Stomach smooth muscle (tissue), 2 donors: Measurements from ENCODE around the gene TPM2.
A peak's percentile ranks its signal among the peaks of the same experiment; 100 is the strongest.
"Not testable (repeated sequence)": the region's sequence is repeated elsewhere in the genome, so short reads cannot be mapped to it uniquely, and the experiment has no call there.

Experiments used
- H3K27ac ChIP-seq: one replicate; pipeline ENCODE4 v1.7.0; 2013; ENCODE audit warnings: mild to moderate bottlenecking, low read length, inconsistent platforms
- H3K27me3 ChIP-seq, 2 donors: one replicate each; pipeline ENCODE4 v1.7.0; 2013; ENCODE audit warnings: low read length in 2 of 2; ENCODE audit not compliant: insufficient read depth in 2 of 2, control insufficient read depth in 1 of 2
- H3K36me3 ChIP-seq, 2 donors: one replicate each; pipeline ENCODE4 v1.7.0; 2013; ENCODE audit warnings: low read length in 2 of 2; ENCODE audit not compliant: control insufficient read depth in 2 of 2, insufficient read depth in 2 of 2
- H3K4me1 ChIP-seq: one replicate; pipeline ENCODE4 v1.7.0; 2013; ENCODE audit warnings: low read length; ENCODE audit not compliant: control insufficient read depth, insufficient read depth
- H3K4me3 ChIP-seq, 2 donors: one replicate each; pipeline ENCODE4 v1.7.0; 2013; ENCODE audit warnings: low read length in 2 of 2
- H3K9ac ChIP-seq, 2 donors: one replicate each; pipeline ENCODE4 v1.7.0; 2013; ENCODE audit warnings: low read length in 2 of 2, mild to moderate bottlenecking in 1 of 2
- H3K9me3 ChIP-seq, 2 donors: one replicate each; pipeline ENCODE4 v1.7.0; 2013; ENCODE audit warnings: low read length in 2 of 2; ENCODE audit not compliant: control insufficient read depth in 2 of 2
- donor health status: healthy.
- donor health status: Pancreatic carcinoma.

TPM2 gene

GRCh38 chr9:35651956-35652828 is 37.5 kb downstream of the TPM2 start:
- H3K4me3 ChIP-seq, result no peak overlapping the region
- no peaks in the 10 kb centered on the region for H3K36me3 ChIP-seq
- no peaks in the 10 kb centered on the region for H3K9me3 ChIP-seq
- H3K4me1 ChIP-seq, result peaks cover 21% of the 10 kb centered on the region
- H3K9ac ChIP-seq, result no peak overlapping the region
- no peaks in the 10 kb centered on the region for H3K27me3 ChIP-seq
- H3K27ac ChIP-seq, result no peak overlapping the region

- H3K27me3 ChIP-seq, result no peaks in the 10 kb centered on the region
- peaks cover 20% of the 10 kb centered on the region for H3K4me1 ChIP-seq
- H3K9ac ChIP-seq, result no peak within 1 kb of the TSS
- no peak within 1 kb of the TSS for H3K27ac ChIP-seq
- no peaks in the 10 kb centered on the region for H3K9me3 ChIP-seq
- no peaks in the 10 kb centered on the region for H3K36me3 ChIP-seq
- no peak within 1 kb of the TSS for H3K4me3 ChIP-seq
Observed at GRCh38 chr9:35650341-35651158, 39.2 kb downstream of the TPM2 start, which contains the start of gene SIT1. Gene SIT1, minus strand, starts transcription at chr9:35650931. Its CDS starts 78 bp downstream, at chr9:35650853.

- no peak overlapping the region for H3K9ac ChIP-seq
- no peaks in the 10 kb centered on the region for H3K27me3 ChIP-seq
- no peak overlapping the region for H3K27ac ChIP-seq
- H3K9me3 ChIP-seq, result no peaks in the 10 kb centered on the region
- peaks cover 20% of the 10 kb centered on the region for H3K4me1 ChIP-seq
- no peaks in the 10 kb centered on the region for H3K36me3 ChIP-seq
- no peak overlapping the region for H3K4me3 ChIP-seq
Observed at GRCh38 chr9:35649431-35650340, 40.0 kb downstream of the TPM2 start.

GRCh38 chr9:35646533-35647265 is 43.0 kb downstream of the TPM2 start:
- peak overlapping the region; percentile 76 for H3K27ac ChIP-seq
- H3K27me3 ChIP-seq, result no peaks in the 10 kb centered on the region
- peak overlapping the region; percentile 74 to 85 for H3K4me3 ChIP-seq
- H3K9ac ChIP-seq, result peak overlapping the region; percentile 80 to 89
- H3K36me3 ChIP-seq, result no peaks in the 10 kb centered on the region
- no peaks in the 10 kb centered on the region for H3K9me3 ChIP-seq
- peaks cover 20% of the 10 kb centered on the region for H3K4me1 ChIP-seq

GRCh38 chr9:35646153-35646532 is 43.6 kb downstream of the TPM2 start:
- Histone ChIP-seq H3K27me3 (no peaks in the 10 kb centered on the region), H3K4me3 (peak overlapping the region; percentile 74 to 85), H3K9ac (peak overlapping the region; percentile 80 to 89), H3K36me3 (no peaks in the 10 kb centered on the region), H3K27ac (peak overlapping the region; percentile 76), H3K9me3 (no peaks in the 10 kb centered on the region), H3K4me1 (peaks cover 20% of the 10 kb centered on the region)

GRCh38 chr9:35645736-35646135 is 44.0 kb downstream of the TPM2 start:
- peaks cover 19% of the 10 kb centered on the region for H3K4me1 ChIP-seq
- H3K9me3 ChIP-seq, H3K36me3 ChIP-seq, H3K27ac ChIP-seq, H3K27me3 ChIP-seq: not testable (repeated sequence)
- peak overlapping the region in 1 of 2 donors; percentile 85 for H3K4me3 ChIP-seq
- peak overlapping the region in 1 of 2 donors; percentile 80 for H3K9ac ChIP-seq

- Histone ChIP-seq H3K4me3 (no peak overlapping the region), H3K9me3 (no peaks in the 10 kb centered on the region), H3K27ac (no peak overlapping the region), H3K4me1 (peaks cover 12% of the 10 kb centered on the region), H3K27me3 (no peaks in the 10 kb centered on the region), H3K36me3 (no peaks in the 10 kb centered on the region), H3K9ac (no peak overlapping the region)
Observed at GRCh38 chr9:35643046-35643445, 46.7 kb downstream of the TPM2 start.

- not testable (repeated sequence) for H3K4me1 ChIP-seq, H3K9ac ChIP-seq
Observed at GRCh38 chr9:35641478-35641877, 48.2 kb downstream of the TPM2 start.

GRCh38 chr9:35640431-35640830 is 49.3 kb downstream of the TPM2 start:
- not testable (repeated sequence) for H3K9ac ChIP-seq, H3K4me1 ChIP-seq, H3K9me3 ChIP-seq, H3K27me3 ChIP-seq, H3K36me3 ChIP-seq, H3K4me3 ChIP-seq, H3K27ac ChIP-seq

More at GRCh38 chr9:35641478-35641877, 48.2 kb downstream of the TPM2 start:
- H3K27ac ChIP-seq, H3K36me3 ChIP-seq, H3K4me3 ChIP-seq, H3K27me3 ChIP-seq, H3K9me3 ChIP-seq: not testable (repeated sequence)

- Histone ChIP-seq H3K36me3 (no peaks in the 10 kb centered on the region), H3K9me3 (no peaks in the 10 kb centered on the region), H3K4me3 (no peak overlapping the region), H3K27ac (no peak overlapping the region), H3K9ac (no peak overlapping the region), H3K4me1 (no peaks in the 10 kb centered on the region), H3K27me3 (no peaks in the 10 kb centered on the region)
Observed at GRCh38 chr9:35639631-35640030, 50.1 kb downstream of the TPM2 start.
